Measurements from ENCODE around the gene EPHA7.

EPHA7 gene

DNA sequence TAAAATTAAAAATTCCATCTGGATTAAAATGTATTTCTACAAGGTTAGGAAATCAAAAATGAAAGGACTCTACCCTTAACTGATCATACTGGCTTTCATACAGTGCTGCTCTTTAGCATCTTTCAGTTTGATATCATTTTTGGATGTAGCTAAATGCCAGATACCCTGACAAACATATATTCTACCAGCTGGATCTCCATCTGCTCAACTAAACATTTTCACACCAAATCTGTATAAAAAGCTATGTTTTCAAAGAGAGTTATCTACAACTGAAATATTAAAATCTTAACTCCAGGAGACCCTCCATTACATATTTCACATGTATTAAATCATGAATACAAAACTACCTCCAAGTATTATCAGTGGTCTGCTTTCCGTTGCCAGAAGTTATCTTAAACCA, 95.7 kb downstream of the EPHA7 start:
- peaks cover 11% of the 10 kb centered on the region for H3K9me3 Mint-ChIP-seq
- no peak overlapping the region for H3K4me3 Mint-ChIP-seq
- no peak for DNase-seq
- no peak overlapping the region for H3K27ac Mint-ChIP-seq
- no peaks in the 10 kb centered on the region for H3K4me1 Mint-ChIP-seq (ENCODE audit: low read depth)
- H3K36me3 Mint-ChIP-seq (ENCODE audit: low read depth), result no peaks in the 10 kb centered on the region
- H3K27me3 Mint-ChIP-seq, result no peaks in the 10 kb centered on the region

DNA sequence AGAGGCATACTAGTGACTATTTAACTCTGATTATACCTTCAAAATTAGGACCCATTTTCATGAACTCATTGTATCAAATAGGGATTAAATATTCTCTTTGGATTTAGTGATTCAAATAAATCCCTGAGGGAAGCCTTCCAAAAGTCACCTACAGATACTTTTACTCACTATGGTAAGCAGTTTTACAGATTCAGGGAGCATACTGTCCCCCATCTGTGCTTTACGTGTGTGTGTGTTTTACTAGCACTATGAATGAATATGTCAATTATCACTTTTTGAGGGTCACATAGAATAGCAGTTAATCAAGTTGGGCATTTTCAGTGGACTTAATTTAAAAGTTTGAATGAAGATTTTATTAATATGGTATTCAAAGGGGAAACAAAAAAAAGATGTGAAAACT, 96.7 kb downstream of the EPHA7 start:
- no peaks in the 10 kb centered on the region for H3K27me3 Mint-ChIP-seq
- H3K4me3 Mint-ChIP-seq, result no peak overlapping the region
- no peak for DNase-seq
- H3K36me3 Mint-ChIP-seq (ENCODE audit: low read depth), result no peaks in the 10 kb centered on the region
- H3K27ac Mint-ChIP-seq, result no peak overlapping the region
- H3K9me3 Mint-ChIP-seq, result peaks cover 11% of the 10 kb centered on the region
- H3K4me1 Mint-ChIP-seq (ENCODE audit: low read depth), result no peaks in the 10 kb centered on the region

DNA sequence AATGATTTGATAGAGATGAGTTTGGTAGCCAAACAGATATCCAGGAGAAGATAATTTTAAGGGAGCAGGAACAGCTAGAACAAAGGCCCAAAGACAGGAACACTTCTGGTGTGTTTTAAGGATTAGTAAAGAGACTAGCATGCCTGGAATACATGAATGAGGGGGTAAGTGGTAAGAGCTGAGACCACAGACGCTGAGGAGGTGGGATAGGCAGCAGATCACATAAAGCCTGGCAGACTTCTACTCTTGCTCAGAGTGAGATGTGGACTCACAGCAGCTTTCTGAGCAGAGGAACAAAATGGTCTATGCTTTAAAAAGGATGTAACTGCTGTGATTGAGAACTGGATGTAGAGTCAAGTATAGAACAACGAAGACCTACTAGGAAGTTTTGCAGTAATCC, 100.1 kb downstream of the EPHA7 start:
- Mint-ChIP-seq H3K4me3 (no peak overlapping the region), H3K27ac (no peak overlapping the region), H3K36me3 (ENCODE audit: low read depth) (no peaks in the 10 kb centered on the region), H3K4me1 (ENCODE audit: low read depth) (no peaks in the 10 kb centered on the region), H3K27me3 (no peaks in the 10 kb centered on the region), H3K9me3 (peaks cover 11% of the 10 kb centered on the region)
- DNase-seq, result no peak

DNA sequence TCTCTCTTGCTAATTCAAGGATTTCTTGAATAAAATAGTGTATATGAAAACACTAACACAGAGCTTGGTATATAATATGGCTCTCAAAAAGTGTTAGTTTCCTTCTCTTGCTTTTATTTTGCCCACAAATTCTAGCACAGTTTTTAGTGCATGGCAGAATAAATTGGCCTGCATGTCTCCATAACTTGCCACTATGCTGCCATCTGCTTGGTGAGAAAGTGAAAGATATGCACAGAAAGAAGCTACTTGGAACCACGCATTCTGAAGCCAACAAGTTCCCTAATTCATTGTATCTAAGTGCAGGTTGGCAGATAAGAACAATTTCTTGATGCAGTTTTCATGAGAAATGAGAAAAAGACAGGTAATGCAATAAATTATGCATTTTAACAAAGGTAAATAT, 101.2 kb downstream of the EPHA7 start:
- Mint-ChIP-seq H3K27ac (no peak overlapping the region), H3K9me3 (peaks cover 7% of the 10 kb centered on the region), H3K4me3 (no peak overlapping the region), H3K4me1 (ENCODE audit: low read depth) (no peaks in the 10 kb centered on the region), H3K36me3 (ENCODE audit: low read depth) (no peaks in the 10 kb centered on the region), H3K27me3 (no peaks in the 10 kb centered on the region)
- no peak for DNase-seq

DNA sequence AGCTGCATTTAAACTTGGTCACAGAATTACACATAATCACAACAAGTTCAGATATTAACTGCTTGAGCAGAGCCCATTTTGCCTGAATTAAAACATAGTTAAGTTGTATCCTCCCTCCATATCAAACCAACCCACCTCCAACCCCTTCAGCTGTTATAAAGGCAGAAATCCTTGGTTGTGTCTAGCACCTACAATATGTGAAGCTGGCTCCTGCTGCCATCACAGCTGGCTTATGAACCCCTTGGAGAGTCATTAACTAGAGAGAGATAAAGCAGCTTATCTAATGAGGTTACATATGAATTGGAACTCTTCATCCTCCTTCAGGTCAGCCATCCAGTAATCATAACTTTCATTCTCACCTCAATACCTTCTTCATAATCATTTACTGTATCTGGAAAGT, 101.8 kb downstream of the EPHA7 start:
- Mint-ChIP-seq H3K9me3 (peaks cover 9% of the 10 kb centered on the region), H3K36me3 (ENCODE audit: low read depth) (no peaks in the 10 kb centered on the region), H3K27me3 (no peaks in the 10 kb centered on the region), H3K27ac (no peak overlapping the region), H3K4me1 (ENCODE audit: low read depth) (no peaks in the 10 kb centered on the region), H3K4me3 (no peak overlapping the region)
- DNase-seq, result no peak

DNA sequence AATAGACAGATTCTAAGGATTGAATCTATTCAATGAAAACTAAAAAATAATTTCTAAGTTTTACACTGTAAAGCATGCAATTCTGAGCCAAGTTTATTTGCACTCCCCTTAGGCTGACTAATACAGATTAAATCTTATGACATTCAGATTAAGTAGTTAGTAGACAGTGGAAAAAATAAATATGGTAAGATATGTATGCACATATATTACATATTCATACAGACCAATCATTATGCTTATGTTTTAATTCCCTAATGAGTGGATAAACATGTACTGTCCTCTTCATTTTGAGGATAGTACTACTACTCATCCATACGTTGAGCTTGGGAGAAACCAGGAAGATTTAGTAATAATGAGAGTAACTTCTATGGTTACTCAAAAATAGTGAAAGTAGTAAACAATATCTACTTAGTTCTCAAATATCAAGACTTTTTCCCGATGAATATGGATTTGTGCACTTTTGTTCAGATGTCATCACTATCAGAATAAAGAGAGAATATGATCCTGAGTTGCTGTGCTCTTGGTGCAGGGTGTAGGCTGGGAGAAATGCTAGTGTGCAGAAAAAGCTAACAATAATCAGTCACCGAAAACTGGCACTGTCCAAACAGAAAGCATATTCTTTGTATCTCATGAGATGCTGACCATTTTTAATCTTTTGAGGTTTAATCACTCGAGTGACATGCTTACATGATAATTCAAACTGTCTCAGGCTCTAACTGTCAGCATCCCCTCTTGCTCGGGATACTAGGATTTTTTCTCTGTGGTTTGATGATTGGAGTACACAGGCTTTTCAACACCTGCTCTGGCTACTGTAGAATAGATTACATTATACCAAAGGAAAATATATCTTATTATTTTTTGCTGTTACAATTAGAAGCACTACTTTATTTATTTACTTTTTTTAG, 111.6 kb downstream of the EPHA7 start:
- no peak overlapping the region for H3K4me3 Mint-ChIP-seq
- H3K4me1 Mint-ChIP-seq (ENCODE audit: low read depth), result no peaks in the 10 kb centered on the region
- no peaks in the 10 kb centered on the region for H3K27me3 Mint-ChIP-seq
- DNase-seq, result no peak
- no peak overlapping the region for H3K27ac Mint-ChIP-seq
- peaks cover 7% of the 10 kb centered on the region for H3K9me3 Mint-ChIP-seq
- H3K36me3 Mint-ChIP-seq (ENCODE audit: low read depth), result no peaks in the 10 kb centered on the region

DNA sequence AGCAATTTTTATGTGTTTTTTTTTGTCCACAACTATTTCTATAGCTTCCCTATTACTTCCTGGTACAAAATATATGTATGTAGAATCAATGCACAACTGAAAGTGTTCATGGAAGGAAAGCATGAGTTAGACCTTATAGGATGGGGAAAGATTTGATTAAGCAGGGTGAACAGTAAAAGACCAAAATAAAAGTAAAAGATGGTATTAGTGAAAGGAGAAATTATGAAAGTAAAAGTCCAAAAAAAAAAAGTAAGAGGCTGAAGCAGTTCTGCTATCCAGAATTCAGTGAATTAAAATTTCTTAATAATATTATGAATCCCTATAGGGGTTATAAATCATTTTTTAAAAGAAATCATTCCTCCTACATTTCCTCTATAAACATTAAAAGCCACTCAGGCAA, 114.3 kb downstream of the EPHA7 start:
- H3K27ac Mint-ChIP-seq, result no peak overlapping the region
- H3K4me1 Mint-ChIP-seq (ENCODE audit: low read depth), result no peaks in the 10 kb centered on the region
- peaks cover 5% of the 10 kb centered on the region for H3K9me3 Mint-ChIP-seq
- DNase-seq, result no peak
- H3K36me3 Mint-ChIP-seq (ENCODE audit: low read depth), result no peaks in the 10 kb centered on the region
- no peak overlapping the region for H3K4me3 Mint-ChIP-seq
- H3K27me3 Mint-ChIP-seq, result no peaks in the 10 kb centered on the region

DNA sequence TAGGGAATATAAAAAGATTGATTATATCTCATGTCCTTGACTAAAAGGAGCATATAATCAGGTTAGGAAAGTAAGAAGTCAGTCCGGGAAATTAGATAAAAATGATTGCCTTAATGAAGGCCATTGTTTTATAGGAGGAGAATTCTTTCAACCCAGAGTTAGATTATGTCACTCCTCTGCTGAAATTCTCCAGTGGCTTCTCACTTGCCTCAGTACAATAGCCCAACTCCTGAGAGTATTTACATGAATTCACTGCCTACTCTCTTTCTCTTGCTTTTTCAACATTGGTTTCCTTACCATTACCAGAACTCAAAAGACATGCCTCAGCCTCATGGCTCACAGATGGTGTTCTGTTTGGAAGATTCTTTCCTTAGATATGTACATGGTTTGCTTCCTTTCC, 114.9 kb downstream of the EPHA7 start:
- Mint-ChIP-seq H3K4me1 (ENCODE audit: low read depth) (no peaks in the 10 kb centered on the region), H3K36me3 (ENCODE audit: low read depth) (no peaks in the 10 kb centered on the region), H3K27me3 (no peaks in the 10 kb centered on the region), H3K9me3 (peaks cover 5% of the 10 kb centered on the region), H3K27ac (no peak overlapping the region), H3K4me3 (no peak overlapping the region)
- no peak for DNase-seq

DNA sequence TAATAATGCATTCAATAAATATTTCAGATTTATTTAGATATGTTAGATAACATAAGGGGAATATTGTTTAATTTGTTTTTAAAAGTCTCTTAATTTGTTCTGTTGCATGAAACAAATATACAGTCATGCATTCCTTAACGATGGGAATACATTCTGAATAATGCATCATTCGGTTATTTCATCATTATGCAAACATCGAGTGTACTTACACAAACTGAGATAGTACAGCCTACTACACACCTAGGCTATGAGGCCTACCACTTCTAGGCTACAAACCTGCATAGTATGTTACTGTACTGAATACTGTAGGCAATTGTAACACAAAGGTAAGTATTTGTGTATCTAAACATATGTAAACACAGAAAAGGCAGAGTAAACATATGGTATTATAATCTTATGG, 118.7 kb downstream of the EPHA7 start:
- no peaks in the 10 kb centered on the region for H3K4me1 Mint-ChIP-seq (ENCODE audit: low read depth)
- H3K27me3 Mint-ChIP-seq, result no peaks in the 10 kb centered on the region
- no peaks in the 10 kb centered on the region for H3K36me3 Mint-ChIP-seq (ENCODE audit: low read depth)
- DNase-seq, result no peak
- peaks cover 5% of the 10 kb centered on the region for H3K9me3 Mint-ChIP-seq
- no peak overlapping the region for H3K4me3 Mint-ChIP-seq
- no peak overlapping the region for H3K27ac Mint-ChIP-seq

DNA sequence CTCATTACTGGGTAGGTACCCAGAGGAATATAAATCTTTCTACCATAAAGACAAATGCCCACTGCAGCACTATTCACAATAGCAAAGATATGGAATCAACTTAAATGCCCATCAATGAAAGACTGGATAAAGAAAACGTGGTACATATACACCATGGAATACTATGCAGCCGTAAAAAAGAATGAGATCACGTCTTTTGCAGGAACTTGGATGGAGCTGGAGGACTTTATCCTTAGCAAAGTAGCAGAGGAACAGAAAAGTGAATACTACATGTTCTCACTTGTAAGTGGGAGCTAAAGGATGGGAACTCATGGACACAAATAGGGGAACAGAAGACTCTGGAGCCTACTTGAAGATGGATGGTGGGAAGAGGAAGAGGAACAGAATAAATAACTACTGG, 119.7 kb downstream of the EPHA7 start:
- Mint-ChIP-seq H3K9me3 (peaks cover 8% of the 10 kb centered on the region), H3K27me3 (no peaks in the 10 kb centered on the region), H3K4me1 (ENCODE audit: low read depth) (no peaks in the 10 kb centered on the region), H3K36me3 (ENCODE audit: low read depth) (no peaks in the 10 kb centered on the region), H3K27ac (no peak overlapping the region), H3K4me3 (no peak overlapping the region)
- DNase-seq, result no peak

DNA sequence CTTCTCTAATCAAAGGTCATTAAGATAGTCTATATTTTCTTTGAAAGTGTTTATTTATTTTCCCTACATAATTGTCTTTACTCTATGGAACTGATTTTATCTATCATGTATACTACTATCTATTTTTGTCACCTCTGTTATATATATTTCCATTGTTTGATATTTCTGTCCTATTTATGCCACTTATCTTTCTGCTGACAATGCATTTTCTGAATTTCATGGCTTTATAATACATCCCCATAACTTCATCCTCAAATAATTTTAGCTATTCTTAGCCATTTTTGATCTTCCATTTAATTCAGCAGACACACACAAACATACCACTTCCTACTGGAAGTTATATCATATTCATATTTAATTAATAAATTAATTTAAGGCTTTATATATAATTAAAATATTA, 123.7 kb downstream of the EPHA7 start:
- no peaks in the 10 kb centered on the region for H3K36me3 Mint-ChIP-seq (ENCODE audit: low read depth)
- H3K27me3 Mint-ChIP-seq, result no peaks in the 10 kb centered on the region
- H3K4me1 Mint-ChIP-seq (ENCODE audit: low read depth), result no peaks in the 10 kb centered on the region
- H3K4me3 Mint-ChIP-seq, result no peak overlapping the region
- H3K27ac Mint-ChIP-seq, result no peak overlapping the region
- peaks cover 5% of the 10 kb centered on the region for H3K9me3 Mint-ChIP-seq
- DNase-seq, result no peak

DNA sequence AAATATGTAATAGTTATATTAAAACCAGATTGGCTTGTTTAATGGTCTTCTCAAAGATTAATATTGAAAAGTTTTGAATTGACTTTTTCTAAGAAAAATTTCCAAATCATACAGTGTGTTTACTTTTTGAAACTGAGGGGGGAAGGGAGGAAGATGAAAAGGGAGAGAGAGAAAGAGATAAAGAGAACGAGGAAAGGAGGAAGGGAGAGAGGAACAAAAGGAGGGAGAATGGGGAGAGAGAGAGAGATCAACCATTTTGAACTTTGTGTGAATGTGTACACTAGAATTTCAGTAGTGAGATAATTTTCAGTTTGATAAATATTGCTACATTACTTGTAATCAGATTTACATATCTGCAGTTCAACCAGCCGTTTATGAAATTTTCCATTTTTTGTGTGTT, 124.5 kb downstream of the EPHA7 start:
- no peaks in the 10 kb centered on the region for H3K36me3 Mint-ChIP-seq (ENCODE audit: low read depth)
- H3K27me3 Mint-ChIP-seq, result no peaks in the 10 kb centered on the region
- H3K4me3 Mint-ChIP-seq, result no peak overlapping the region
- DNase-seq, result no peak
- no peaks in the 10 kb centered on the region for H3K4me1 Mint-ChIP-seq (ENCODE audit: low read depth)
- H3K9me3 Mint-ChIP-seq, result peaks cover 5% of the 10 kb centered on the region
- H3K27ac Mint-ChIP-seq, result no peak overlapping the region

DNA sequence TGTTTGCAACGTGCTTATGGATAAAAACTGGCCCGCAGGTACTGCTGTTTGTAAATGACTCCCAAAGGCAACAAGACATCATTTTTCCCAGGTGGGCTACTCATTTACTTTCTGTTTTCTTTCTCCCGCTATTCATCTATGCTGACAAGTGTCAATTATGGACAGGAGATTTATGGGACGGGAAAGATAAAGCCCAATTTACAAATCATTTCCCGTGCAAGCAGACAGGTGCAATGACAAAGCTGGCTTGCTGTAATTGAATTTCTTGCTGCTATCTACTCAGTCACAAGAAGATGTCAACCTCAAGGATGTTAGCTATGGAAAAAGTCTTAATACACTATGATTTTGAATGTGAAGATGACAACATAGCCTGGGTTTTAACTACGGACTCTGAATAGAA, 125.5 kb downstream of the EPHA7 start:
- Mint-ChIP-seq H3K36me3 (ENCODE audit: low read depth) (no peaks in the 10 kb centered on the region), H3K4me1 (ENCODE audit: low read depth) (no peaks in the 10 kb centered on the region), H3K27ac (no peak overlapping the region), H3K4me3 (no peak overlapping the region), H3K9me3 (peaks cover 5% of the 10 kb centered on the region), H3K27me3 (no peaks in the 10 kb centered on the region)
- no peak for DNase-seq

DNA sequence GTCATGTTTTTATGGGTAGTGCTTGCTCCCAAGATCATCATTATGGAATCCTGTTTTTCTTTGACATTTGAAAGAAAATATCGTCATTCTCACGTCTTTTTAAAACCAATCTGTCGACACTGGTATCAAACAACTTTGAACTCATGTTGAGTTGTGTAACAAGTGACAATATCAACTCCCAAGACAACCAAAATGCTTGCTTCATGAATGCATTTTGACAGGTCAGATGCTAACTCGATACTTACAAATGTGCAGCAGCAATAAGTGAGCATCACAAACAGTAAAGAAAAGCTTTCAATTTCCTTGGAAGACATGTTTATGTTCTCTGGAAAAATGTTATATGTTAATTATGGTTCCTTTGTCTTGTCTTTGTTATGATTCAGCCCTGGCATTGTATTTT, 125.9 kb downstream of the EPHA7 start:
- no peaks in the 10 kb centered on the region for H3K27me3 Mint-ChIP-seq
- no peaks in the 10 kb centered on the region for H3K4me1 Mint-ChIP-seq (ENCODE audit: low read depth)
- no peaks in the 10 kb centered on the region for H3K36me3 Mint-ChIP-seq (ENCODE audit: low read depth)
- peaks cover 5% of the 10 kb centered on the region for H3K9me3 Mint-ChIP-seq
- no peak for DNase-seq
- H3K27ac Mint-ChIP-seq, result no peak overlapping the region
- H3K4me3 Mint-ChIP-seq, result no peak overlapping the region

DNA sequence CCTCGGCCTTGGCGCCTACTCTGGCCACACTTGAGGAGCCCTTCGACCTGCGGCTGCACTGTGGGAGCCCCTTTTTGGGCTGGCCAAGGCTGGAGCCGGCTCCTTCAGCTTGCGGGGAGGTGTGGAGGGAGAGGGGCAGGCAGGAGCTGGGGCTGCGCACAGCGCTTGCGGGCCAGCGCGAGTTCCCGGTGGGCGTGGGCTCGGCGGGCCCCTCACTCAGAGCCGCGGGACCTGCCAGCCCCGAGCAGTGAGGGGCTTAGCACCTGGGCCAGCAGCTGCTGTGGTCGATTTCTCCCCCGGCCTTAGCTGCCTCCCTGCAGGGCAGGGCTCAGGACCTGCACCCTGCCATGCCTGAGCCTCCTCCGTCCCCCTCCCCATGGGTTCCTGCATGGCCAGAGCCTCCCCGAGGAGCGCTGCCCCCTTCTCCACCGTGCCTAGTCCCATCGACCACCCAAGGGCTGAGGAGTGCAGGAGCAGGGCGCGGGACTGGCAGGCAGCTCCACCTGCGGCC, 136.8 kb downstream of the EPHA7 start:
- Mint-ChIP-seq H3K27me3 (no peaks in the 10 kb centered on the region), H3K4me1 (ENCODE audit: low read depth) (no peaks in the 10 kb centered on the region), H3K36me3 (ENCODE audit: low read depth) (no peaks in the 10 kb centered on the region), H3K9me3 (peaks cover 11% of the 10 kb centered on the region), H3K4me3 (no peak overlapping the region), H3K27ac (no peak overlapping the region)
- DNase-seq, result no peak
